ELR (cell line): ENCODE results near the gene ABHD17A.
"Not testable (repeated sequence)": the region's sequence is repeated elsewhere in the genome, so short reads cannot be mapped to it uniquely, and the experiment has no call there.

Source experiments
- DNase-seq: peaks from one replicate; pipeline ENCODE4 v3.0.0-alpha.2; 2015; ENCODE audit warnings: low read depth

ABHD17A gene

GRCh38 chr19:1881393-1882088 is 3.8 kb downstream of the ABHD17A start:
- not testable (repeated sequence) for DNase-seq

GRCh38 chr19:1880611-1881392 is 4.5 kb downstream of the ABHD17A start:
- no peak for DNase-seq

- not testable (repeated sequence) for DNase-seq
Observed at GRCh38 chr19:1879982-1880381, 5.3 kb downstream of the ABHD17A start.

- DNase-seq, result not testable (repeated sequence)
Observed at GRCh38 chr19:1878583-1878982, 6.7 kb downstream of the ABHD17A start.

- not testable (repeated sequence) for DNase-seq
Observed at GRCh38 chr19:1877280-1877660, 8.0 kb downstream of the ABHD17A start.

- not testable (repeated sequence) for DNase-seq
Observed at GRCh38 chr19:1876496-1877279, 8.6 kb downstream of the ABHD17A start.

GRCh38 chr19:1875646-1876495 is 9.4 kb downstream of the ABHD17A start:
- DNase-seq, result peak; percentile 93

- DNase-seq, result not testable (repeated sequence)
Observed at GRCh38 chr19:1875265-1875645, 10.0 kb downstream of the ABHD17A start.

- peak; percentile 52 for DNase-seq
Observed at GRCh38 chr19:1874554-1875185, 10.6 kb downstream of the ABHD17A start.

- no peak for DNase-seq
Observed at GRCh38 chr19:1873524-1874473, 11.5 kb downstream of the ABHD17A start.

- no peak for DNase-seq
Observed at GRCh38 chr19:1872807-1873523, 12.3 kb downstream of the ABHD17A start.

- DNase-seq, result no peak
Observed at GRCh38 chr19:1871630-1872029, 13.7 kb downstream of the ABHD17A start.

- DNase-seq, result no peak
Observed at GRCh38 chr19:1871140-1871597, 14.1 kb downstream of the ABHD17A start.

GRCh38 chr19:1868971-1869370 is 16.3 kb downstream of the ABHD17A start:
- no peak for DNase-seq

GRCh38 chr19:1867349-1867724 is 18.0 kb downstream of the ABHD17A start:
- no peak for DNase-seq

GRCh38 chr19:1866693-1867348 is 18.5 kb downstream of the ABHD17A start:
- DNase-seq, result no peak

GRCh38 chr19:1865172-1866010 is 19.9 kb downstream of the ABHD17A start:
- no peak for DNase-seq
